ENCODE results near the gene CACNA1A.
"Not testable (repeated sequence)": the region's sequence is repeated elsewhere in the genome, so short reads cannot be mapped to it uniquely, and the experiment has no call there.

The CACNA1A gene

GRCh38 chr19:13267889-13268288 lies 238.4 kb downstream of the CACNA1A start:
- no peak for DNase-seq

GRCh38 chr19:13267131-13267530 lies 239.1 kb downstream of the CACNA1A start:
- DNase-seq, result no peak

- no peak for DNase-seq
These were observed 243.8 kb downstream of the CACNA1A start for GRCh38 chr19:13262450-13262849.

- peak; percentile 68 for DNase-seq
These were observed 245.2 kb downstream of the CACNA1A start for GRCh38 chr19:13260883-13261653.

- DNase-seq, result no peak
These were observed 249.4 kb downstream of the CACNA1A start for GRCh38 chr19:13256918-13257317.

GRCh38 chr19:13256398-13256797 lies 249.9 kb downstream of the CACNA1A start:
- DNase-seq, result not testable (repeated sequence)

- DNase-seq, result no peak
These were observed 250.6 kb downstream of the CACNA1A start for GRCh38 chr19:13255719-13256059.

GRCh38 chr19:13255041-13255718 lies 251.1 kb downstream of the CACNA1A start:
- DNase-seq, result no peak

GRCh38 chr19:13252569-13253335 lies 253.5 kb downstream of the CACNA1A start:
- DNase-seq, result no peak

- no peak for DNase-seq
These were observed 261.4 kb downstream of the CACNA1A start for GRCh38 chr19:13244920-13245319.

- DNase-seq, result no peak
These were observed 264.8 kb downstream of the CACNA1A start for GRCh38 chr19:13241231-13242104.

- DNase-seq, result no peak
These were observed 265.8 kb downstream of the CACNA1A start for GRCh38 chr19:13240312-13241022.

- DNase-seq, result no peak
These were observed 267.3 kb downstream of the CACNA1A start for GRCh38 chr19:13238891-13239534.

- DNase-seq, result no peak
These were observed 271.8 kb downstream of the CACNA1A start for GRCh38 chr19:13234518-13234917.

- no peak for DNase-seq
These were observed 274.6 kb downstream of the CACNA1A start for GRCh38 chr19:13231663-13232062.

GRCh38 chr19:13229246-13229645 lies 277.0 kb downstream of the CACNA1A start:
- no peak for DNase-seq

GRCh38 chr19:13228561-13228960 lies 277.7 kb downstream of the CACNA1A start:
- no peak for DNase-seq

GRCh38 chr19:13226983-13227382 lies 279.3 kb downstream of the CACNA1A start:
- DNase-seq, result no peak

- DNase-seq, result no peak
These were observed 280.1 kb downstream of the CACNA1A start for GRCh38 chr19:13225973-13226865.

- DNase-seq, result no peak
These were observed 281.2 kb downstream of the CACNA1A start for GRCh38 chr19:13225085-13225484.
